Caki2 (cell line): Measurements from ENCODE around the gene CCDC138. TPM values are rescaled to one million over a fixed set of nuclear protein-coding genes. Genes with fewer than 3 reads are reported as not detected.

Source experiments
- DNase-seq: peaks from one replicate; pipeline ENCODE4 v3.0.0-alpha.2; 2015; ENCODE audit warnings: low read depth
- in situ Hi-C: cut with HindIII; loops from 2 replicates; pipeline ENCODE4 v1.10.0; 2016; ENCODE audit warnings: low sequenced_read_pairs, low pct_unique_long_range_greater_than_20kb, mixed read lengths
- total RNA-seq: library from RNA; depleted of rRNA; stranded (reverse); fragments of >200 nt; shearing (Covaris generic); gene quantifications from 2 replicates; pipeline ENCODE4 v1.2.3, GENCODE V29; 2014; ENCODE audit warnings: low replicate concordance

The CCDC138 gene
- total RNA-seq, 1 experiment from 2014 or later, result 11.8 TPM

DNA sequence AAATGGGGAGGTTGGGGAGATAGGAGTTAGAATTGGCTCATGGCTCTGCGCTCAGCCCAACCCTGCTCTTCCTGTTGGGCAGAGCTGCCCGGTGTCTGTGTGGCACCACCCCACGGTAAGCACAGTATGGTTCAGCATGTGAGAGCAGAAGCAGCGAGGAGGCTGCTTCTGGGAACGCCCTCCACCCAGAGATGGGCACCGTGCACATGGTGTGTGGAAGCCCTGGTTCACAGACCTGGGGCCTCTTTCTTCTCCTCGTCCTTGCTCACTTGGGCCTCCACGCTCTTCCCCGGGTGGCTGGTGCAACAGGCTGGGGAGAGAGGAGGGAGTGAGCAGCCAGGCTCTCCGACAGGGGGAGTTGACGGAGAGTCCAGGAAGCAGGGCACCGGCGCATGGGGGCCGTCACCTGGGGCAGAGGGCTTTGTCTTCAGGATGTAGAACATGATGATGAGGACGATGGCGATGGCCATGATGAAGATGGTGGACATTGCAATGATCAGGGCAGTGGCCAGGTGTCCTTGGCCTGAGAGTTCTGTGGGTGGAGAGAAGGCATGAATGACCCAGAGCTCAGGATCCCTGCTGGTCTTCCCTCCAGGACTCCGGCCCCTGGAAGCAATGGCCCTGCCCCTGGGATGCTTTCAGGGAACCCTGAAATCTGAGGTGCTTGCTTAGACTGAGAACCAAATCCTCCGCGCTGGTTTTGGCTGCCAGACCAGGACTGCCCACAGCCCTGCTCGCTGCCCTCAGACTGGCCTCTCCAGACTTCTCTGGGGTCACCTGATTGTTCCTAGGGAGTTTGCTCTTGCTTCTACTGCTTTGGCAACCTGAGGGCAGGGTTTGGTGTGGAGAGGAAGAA is 124.2 kb downstream of the CCDC138 start:
- DNase-seq, result no peak
- in situ Hi-C loops, result no loop called here

DNA sequence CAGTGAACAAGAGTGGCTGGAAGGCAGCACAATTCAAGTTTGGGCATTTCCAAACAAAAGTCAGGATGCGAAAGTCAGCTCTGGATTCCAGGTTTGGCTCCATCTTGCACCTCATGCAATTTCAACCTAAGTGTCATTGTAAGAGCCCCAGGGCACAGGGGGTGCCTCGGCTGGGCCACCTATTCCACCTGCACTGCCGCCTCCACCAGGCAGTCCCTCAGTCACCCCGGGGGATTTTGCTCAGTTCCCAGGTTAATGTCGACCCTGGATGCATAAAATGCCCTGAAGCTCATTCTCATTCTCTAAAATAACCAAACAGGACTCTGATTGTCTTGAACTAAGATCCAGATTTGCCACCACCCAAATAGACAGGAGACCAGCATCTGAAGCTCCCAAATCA is 124.8 kb downstream of the CCDC138 start:
- no peak for DNase-seq
- in situ Hi-C loops, result no loop called here

DNA sequence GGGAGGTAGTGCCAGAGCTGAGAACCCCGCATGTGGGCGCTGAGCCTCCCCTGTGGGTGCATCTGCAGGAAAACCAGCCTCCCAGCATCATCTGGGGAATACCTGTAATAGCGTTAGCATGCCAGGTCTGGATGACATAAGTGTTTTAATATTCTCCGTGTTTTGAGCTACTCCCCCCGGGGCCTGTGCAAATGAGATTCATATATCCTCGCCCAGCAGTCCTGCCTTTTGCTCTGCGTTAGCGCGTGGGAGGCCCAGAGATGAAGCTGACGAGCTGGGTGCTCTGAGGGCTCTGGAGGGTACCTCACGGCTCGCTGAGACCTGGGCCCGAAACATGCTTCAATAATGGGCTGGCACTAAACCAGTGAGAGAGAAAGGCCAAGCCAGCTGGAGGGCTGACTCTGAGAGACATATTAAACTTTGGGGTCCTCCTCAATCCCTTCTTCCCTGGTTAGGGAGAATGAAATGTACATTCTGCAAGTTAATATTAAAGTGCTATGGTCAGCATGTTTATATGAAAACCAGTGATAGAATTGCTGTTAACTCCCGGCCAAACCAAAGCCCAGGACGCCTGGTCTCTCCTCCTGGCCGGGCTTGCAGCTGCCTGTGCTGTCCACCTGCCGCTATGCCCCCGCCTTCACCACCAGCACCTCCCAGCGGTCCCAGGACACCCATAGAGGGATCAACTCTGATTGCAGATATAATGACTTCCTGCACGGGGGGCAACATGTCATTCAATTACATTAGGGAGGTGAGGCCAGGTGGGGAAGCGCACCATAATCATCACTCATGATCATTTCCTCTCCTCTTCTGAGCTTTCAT is 125.4 kb downstream of the CCDC138 start:
- DNase-seq, result no peak
- in situ Hi-C loops, result no loop called here

DNA sequence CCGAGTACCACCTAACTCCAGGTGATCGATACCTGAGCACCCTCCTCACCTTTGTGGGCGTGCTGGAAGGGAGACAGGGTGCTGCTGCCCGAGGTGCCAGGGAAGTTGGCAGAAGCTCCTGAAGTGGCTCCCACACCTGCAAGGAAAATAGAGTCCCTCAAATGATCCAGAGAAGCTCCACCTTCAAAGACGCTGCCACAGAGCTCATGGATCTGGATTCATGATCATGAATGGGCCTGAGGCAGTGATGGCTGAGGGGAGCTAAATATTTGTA is 126.0 kb downstream of the CCDC138 start:
- no peak for DNase-seq
- in situ Hi-C loops, result no loop called here

DNA sequence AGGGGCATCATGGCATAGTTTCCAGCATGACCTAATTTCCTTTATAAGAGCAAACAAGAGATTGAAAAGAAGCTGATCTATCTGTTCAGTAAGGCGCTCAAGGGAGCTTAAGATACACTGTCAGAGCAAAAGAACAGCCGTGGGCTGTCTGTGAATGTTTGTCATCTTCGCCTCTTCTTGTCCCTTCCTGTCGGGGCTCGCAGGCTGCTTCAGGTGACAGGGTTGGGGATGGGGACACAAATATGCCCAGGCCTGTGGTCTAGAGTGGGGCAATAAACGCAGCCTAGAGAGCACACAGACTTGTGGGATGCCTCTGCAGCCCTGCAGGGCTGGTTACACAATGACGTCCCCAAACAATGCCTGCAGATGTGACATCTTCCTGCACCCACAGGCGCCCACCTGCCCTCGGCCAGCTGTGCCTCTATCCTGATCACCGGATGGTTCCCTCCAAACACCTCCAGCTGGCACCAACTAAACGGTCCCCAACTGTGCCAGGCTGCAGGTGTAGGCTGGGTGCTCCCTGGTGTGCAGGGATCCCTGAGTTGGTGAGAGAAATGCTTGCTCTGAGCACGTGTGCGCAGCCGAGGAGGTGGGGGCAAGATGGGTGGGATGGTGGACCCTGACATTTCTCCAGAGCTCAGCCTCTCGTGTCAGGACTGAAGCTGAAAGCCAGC is 129.7 kb downstream of the CCDC138 start:
- no peak for DNase-seq
- in situ Hi-C loops, result no loop called here

DNA sequence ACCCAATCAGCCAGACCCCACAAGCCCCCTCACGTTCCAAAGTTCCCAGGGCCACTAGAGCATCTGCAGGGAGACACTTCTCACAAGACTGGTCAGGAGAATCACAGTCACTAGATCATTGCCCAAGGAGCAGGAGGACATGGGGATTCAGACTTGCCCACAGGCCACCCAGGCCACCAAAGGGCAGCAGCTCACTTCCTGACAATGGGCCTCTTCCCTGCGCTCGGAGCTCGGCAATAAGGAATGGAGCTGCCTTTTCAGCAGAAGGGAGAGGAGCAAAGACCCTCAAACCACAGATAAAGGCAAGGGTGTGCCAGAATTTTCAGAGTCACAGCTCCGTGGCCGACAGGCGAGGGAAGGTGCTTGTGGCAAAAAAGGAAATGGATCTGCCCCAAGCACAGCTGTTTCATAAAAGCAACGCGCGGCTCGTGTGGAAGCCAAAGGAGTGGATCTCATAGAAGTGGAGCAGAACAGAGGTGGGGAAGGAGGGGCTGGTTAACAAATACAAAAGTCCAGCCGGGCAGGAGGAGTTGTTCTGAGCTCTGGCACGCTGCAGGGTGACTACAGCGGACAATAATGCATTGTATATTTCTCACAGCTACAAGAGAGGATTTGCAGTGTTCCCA is 130.3 kb downstream of the CCDC138 start:
- DNase-seq, result no peak
- in situ Hi-C loops, result no loop called here

DNA sequence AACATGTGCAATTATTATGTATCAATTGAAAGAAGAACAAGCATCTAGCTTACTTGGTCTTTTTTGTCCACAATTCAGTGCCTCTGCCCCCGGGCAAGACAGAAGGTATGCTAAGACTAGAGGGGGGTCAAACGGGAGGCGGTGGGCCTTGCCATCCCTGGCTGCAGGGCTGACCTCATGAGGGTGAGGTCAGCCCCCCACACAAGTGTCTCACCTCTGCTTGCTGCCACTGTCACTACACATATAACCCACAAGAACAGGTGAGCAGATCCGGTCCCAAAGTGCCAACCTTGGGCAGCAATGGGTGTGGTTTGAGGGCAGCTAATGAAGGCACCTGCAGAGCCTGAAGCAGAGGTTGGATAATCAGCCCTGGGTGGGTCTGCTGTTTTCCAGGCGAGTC is 131.0 kb downstream of the CCDC138 start:
- in situ Hi-C loops, result no loop called here
- DNase-seq, result no peak

DNA sequence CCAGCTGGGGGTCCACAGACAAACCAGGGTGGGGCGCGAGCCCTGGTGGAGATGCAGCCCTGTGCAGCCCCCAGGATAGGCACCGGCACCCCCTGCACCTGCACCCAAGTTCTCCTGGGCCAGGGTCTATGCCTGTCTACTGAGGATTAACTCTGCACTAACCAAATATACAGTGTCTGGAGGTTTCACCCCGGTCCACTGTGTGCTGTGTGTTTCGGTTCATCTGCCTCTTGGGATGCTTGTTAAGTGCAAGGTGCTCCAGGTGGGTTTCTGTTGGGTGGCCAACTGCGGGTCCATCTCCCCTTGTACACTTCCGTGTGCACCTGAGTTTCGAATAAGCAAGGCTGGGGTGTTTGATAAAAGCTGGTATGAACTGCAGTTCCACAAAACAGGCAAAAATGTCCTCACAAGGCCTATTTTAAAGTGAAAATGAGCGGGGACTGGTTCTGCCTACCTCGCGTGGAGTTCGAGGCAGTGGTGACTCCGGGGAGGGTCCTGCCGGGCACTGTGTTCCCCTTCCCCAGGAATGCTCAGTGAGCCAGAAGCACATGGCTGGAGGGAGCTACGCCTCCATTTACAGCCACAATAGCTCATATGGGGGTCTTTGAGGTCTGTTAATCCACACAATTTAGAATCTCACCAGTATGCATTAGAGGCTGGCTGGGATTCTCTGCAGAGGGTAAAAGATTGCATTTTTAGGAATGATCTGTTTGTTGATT is 131.7 kb downstream of the CCDC138 start:
- no peak for DNase-seq
- in situ Hi-C loops, result no loop called here

DNA sequence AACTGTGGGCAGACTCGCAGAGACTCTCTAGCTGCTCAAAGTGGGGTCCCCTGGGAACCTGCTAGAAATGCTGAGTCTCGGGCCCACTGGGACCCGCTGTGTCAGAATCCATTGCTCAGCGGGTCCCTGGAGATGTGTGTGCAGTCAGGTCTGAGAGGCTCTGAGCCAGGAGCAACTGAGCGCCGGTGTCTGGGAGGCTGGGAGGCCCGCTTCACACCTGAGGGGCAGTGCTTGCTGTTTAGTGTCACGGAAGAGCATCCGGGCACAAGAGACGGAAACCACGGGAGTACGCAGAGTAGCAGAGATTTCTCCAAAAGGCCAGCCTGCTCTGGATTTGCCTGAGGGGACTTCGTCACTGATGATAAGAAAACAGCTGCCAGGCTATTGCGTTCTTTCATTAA is 132.4 kb downstream of the CCDC138 start:
- in situ Hi-C loops, result no loop called here
- no peak for DNase-seq

DNA sequence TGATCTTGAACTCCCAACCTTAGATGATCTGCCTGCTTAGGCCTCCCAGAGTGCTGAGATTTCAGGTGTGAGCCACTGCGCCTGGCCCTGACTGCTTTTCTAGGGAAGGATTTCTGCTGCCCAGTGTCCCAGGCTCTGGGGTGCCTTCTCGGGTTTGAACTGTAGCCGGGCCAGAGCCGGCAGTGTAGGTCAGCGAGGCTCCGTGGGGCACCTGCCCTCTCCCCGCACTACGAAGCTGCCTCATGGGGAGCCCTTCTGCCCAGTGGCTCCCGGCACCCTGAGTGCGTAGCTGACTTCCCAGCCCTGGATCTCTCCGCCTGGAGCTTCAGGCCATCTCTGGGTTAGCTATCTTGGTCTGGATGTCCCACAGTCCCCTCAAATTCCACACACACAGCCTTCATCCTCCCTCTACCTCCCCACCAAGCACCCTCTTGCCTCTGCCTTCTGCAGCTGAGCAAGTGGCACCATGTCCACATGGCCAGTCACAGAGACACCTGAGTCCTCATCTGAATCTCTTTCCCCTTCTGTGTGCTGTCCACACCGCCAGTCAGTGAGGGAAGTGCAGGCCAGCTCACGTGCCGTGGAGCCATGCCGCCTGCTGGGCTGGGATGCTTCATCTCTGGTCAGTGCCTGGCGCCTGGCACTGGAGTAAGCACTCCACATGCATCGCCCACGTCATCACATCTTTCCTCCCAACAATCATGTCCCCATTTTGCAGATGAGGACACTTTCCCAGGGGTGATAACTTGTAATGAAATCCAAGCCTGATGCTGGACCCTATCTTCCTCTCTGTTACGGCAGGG is 133.2 kb downstream of the CCDC138 start:
- in situ Hi-C loops, result no loop called here
- no peak for DNase-seq

DNA sequence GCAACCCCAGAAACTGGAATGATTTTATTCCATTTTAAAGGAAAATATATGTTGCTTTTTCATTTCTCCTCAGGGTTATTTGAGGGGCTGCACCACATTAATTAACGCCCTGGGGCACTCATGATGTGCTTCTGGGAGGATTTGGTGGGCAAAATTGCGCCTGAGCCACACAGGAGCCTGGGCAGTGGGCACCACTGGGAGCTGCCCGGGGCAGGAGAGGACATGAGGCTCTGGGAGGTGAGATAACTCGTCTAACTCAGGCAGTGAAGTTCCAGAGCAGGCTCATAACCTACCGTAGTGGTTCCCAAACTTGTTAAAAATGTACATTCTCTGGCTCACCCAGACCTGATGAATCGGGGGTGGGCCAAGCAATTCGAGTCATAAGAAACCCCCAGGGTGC is 134.1 kb downstream of the CCDC138 start:
- in situ Hi-C loops, result no loop called here
- no peak for DNase-seq

DNA sequence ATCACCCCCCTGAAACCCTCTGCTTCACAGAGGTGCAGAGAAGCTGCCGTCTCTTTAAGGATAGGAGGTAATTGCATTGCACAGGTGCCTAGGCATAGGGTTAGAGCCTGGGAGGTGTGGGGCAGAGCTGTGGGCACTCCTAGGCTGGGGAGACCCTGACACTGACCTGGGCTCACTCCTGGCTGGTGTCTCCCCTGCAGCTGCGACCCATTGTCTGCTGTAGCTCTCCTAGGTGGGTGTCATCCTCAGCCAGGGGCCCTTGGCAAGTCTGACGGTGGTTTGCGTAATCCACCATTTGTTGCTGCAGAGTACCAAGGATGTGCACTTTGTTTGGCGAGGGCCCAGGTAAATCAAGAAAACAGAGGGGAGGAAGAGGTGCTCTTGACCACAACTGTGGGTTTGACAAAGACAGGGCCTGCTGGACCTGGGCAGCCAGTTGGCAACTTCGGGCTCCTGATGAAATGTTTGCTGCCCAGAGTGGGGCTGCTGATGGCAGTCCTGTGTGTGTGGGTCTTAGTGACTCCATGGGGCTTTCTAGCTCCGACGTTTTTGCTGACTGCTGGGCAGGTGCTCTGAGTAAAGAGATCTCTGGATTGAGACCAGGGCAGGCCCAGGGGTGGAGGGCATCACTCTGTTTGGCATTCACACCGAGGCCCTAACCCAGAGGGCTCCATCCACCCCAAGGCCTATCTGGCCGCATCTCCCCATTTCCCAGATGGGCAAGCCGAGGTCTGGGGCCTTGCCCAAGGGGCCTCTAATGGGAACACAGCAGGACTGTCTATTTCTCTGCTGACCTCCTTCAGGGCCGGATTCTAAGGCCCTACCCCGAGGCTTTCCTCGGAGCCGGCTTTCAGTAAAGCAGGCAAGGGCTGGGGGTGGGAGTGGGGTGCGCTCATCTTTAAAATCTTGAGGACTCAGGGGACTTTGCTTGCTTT is 134.8 kb downstream of the CCDC138 start:
- in situ Hi-C loops, result no loop called here

DNA sequence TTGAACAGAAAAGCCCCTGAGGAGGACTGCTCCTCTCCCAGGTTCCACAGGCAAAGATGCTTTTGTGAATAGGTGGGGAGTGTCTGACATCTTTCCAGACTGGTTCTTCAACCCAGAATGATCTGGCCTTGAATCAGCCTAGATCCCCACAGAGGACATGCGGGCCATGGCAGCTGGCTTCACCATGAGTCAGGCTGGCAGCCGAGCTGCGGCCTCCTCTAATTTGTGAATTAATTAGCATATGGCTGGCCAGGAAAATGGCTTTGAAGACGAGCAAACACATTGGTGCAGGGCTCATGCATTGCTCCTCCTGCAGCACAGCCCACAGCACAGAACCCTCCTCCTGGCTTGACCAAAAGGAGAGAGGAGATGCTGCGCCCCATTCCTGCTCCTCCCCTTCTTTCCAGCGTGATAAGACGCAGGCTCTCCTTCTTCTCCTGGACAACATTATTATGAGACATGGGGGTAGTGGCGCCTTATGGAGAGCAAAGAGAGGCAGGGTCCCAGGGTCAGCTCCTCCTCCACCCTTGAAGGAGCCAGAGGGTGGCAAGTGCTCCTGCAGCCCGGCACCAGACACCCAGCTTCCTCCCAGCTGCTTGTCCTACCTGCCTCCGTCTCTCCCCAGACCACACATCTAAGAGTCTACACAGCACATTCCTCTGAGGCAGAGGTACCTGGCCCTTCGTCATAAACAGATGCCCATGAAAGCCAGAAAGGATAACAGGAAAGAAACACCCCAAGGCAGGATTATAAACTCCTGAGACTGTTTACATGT is 135.8 kb downstream of the CCDC138 start:
- in situ Hi-C loops, result no loop called here
- DNase-seq, result no peak

More for the DNA sequence above, 134.8 kb downstream of the CCDC138 start:
- no peak for DNase-seq

DNA sequence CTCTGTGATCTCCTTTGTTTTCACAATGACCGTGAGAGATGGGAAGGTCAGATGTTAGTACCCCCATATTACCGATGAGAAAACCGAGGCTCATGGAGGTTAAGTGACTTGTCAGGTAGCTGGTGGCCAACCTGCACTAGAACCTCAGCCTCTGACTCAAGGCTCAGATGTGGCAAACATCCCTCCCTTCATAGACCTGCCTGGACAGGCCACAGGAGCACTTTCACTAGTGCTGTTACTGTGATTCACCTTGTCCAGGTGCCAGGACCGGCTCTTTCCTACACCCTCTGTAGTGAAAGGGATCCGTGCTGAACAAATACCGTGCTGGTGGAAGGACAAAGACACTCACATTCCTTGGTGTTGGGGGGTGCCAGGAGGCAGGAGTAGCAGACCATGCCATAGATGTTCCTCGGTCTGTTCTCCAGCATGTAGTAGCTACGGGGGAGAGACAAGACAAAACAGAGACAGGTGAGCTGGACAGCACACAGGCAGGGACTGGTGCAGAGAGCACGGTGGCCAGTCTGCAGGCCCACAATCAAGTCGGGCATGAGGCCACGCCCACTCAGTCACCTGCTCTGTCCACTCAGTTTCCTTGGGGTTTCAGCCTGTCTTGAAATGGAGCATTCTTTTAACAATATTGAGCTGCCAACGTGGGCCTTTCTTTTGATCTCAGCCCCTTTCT is 136.6 kb downstream of the CCDC138 start:
- in situ Hi-C loops, result no loop called here
- no peak for DNase-seq
